HL-60 (cell line): Measurements from ENCODE around the gene PLCL2.

Experiments used
- DNase-seq, 2 experiments: peaks; one replicate each; pipeline ENCODE4 v3.0.0-alpha.2; 2010 to 2020; ENCODE audit warnings: low read depth in 1 of 2, low spot score in 1 of 2
- H3K27ac ChIP-seq: fragments of 250-450 bp; sonication (Bioruptor Pico); replicated peaks from 2 replicates; pipeline ENCODE4 v1.5.1; 2020; ENCODE audit warnings: mild to moderate bottlenecking, moderate library complexity
- H3K27me3 ChIP-seq: fragments of 250-450 bp; sonication (Bioruptor Pico); 2 replicates; pipeline ENCODE4 v1.5.1; 2021; ENCODE audit warnings: mild to moderate bottlenecking, moderate library complexity; ENCODE audit not compliant: insufficient read depth, poor library complexity, severe bottlenecking
- H3K4me3 ChIP-seq: replicated peaks from 2 replicates; pipeline ENCODE4 v1.5.1; 2011; ENCODE audit warnings: mild to moderate bottlenecking, control low read depth, low read length; ENCODE audit not compliant: insufficient read depth
- GABPA ChIP-seq: IDR thresholded peaks from 2 replicates; pipeline ENCODE4 v1.6.1; 2012; ENCODE audit warnings: low read depth
- POLR2AphosphoS5 ChIP-seq: IDR thresholded peaks from 2 replicates; pipeline ENCODE4 v1.6.1; 2012; ENCODE audit warnings: low read depth
- SPI1 ChIP-seq: IDR thresholded peaks from 2 replicates; pipeline ENCODE4 v1.6.1; 2012; ENCODE audit warnings: low read depth, mild to moderate bottlenecking, borderline replicate concordance
- TF ChIP-seq, protein P1 (sequence below): IDR thresholded peaks from 2 replicates; pipeline ENCODE4 v1.6.1; 2012; ENCODE audit warnings: low read depth; ENCODE audit not compliant: insufficient replicate concordance
- TF ChIP-seq, protein P2 (sequence below): IDR thresholded peaks from one replicate; pipeline ENCODE4 v1.5.1; 2011; ENCODE audit warnings: low read length, control low read depth, inconsistent platforms; ENCODE audit not compliant: insufficient read depth

PLCL2 gene

DNA sequence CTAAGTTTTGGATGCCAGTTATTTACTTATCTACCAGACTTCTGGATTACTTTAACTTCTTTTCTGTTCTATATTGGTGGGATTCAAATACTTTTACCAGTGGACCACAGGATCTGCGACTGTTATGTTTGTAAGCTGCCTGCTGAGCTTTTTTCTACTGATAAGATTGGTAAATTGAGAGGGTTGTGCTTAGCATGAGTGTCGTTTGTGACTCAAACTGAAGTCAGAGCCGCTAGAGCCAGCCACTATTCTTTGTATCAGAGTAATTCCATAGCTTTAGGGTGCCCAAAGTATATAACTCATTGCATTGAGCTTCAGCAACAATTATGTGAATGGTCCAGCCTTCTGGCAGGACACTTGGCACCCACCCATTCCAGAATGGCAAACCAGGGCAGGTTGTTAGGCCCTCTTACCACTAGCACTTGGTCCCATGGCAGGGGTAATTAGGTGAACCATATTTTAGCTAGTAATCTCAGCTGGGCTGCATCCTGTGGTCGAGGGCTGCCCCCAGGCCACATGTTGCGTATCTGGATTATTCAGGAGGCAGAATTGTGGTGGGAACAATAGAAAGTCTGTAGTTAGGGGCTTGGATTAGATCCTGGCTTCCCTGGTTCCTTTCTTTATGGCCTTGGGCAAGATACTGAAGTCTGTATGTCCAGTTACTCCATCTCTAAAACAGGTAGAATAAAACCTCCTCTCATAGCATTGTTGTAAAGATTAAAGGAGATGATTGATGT, 6.0 kb downstream of the PLCL2 start:
- no peak overlapping the region for H3K4me3 ChIP-seq
- H3K27me3 ChIP-seq = no peaks in the 10 kb centered on the region
- DNase-seq = no peak
- TF ChIP-seq GABPA = no peak
- no peak for TF ChIP-seq SPI1
- TF ChIP-seq POLR2AphosphoS5 = no peak
- TF ChIP-seq, protein P1, sequence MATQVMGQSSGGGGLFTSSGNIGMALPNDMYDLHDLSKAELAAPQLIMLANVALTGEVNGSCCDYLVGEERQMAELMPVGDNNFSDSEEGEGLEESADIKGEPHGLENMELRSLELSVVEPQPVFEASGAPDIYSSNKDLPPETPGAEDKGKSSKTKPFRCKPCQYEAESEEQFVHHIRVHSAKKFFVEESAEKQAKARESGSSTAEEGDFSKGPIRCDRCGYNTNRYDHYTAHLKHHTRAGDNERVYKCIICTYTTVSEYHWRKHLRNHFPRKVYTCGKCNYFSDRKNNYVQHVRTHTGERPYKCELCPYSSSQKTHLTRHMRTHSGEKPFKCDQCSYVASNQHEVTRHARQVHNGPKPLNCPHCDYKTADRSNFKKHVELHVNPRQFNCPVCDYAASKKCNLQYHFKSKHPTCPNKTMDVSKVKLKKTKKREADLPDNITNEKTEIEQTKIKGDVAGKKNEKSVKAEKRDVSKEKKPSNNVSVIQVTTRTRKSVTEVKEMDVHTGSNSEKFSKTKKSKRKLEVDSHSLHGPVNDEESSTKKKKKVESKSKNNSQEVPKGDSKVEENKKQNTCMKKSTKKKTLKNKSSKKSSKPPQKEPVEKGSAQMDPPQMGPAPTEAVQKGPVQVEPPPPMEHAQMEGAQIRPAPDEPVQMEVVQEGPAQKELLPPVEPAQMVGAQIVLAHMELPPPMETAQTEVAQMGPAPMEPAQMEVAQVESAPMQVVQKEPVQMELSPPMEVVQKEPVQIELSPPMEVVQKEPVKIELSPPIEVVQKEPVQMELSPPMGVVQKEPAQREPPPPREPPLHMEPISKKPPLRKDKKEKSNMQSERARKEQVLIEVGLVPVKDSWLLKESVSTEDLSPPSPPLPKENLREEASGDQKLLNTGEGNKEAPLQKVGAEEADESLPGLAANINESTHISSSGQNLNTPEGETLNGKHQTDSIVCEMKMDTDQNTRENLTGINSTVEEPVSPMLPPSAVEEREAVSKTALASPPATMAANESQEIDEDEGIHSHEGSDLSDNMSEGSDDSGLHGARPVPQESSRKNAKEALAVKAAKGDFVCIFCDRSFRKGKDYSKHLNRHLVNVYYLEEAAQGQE = no peak
- TF ChIP-seq, protein P2, sequence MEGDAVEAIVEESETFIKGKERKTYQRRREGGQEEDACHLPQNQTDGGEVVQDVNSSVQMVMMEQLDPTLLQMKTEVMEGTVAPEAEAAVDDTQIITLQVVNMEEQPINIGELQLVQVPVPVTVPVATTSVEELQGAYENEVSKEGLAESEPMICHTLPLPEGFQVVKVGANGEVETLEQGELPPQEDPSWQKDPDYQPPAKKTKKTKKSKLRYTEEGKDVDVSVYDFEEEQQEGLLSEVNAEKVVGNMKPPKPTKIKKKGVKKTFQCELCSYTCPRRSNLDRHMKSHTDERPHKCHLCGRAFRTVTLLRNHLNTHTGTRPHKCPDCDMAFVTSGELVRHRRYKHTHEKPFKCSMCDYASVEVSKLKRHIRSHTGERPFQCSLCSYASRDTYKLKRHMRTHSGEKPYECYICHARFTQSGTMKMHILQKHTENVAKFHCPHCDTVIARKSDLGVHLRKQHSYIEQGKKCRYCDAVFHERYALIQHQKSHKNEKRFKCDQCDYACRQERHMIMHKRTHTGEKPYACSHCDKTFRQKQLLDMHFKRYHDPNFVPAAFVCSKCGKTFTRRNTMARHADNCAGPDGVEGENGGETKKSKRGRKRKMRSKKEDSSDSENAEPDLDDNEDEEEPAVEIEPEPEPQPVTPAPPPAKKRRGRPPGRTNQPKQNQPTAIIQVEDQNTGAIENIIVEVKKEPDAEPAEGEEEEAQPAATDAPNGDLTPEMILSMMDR = no peak
- H3K27ac ChIP-seq = no peak overlapping the region

DNA sequence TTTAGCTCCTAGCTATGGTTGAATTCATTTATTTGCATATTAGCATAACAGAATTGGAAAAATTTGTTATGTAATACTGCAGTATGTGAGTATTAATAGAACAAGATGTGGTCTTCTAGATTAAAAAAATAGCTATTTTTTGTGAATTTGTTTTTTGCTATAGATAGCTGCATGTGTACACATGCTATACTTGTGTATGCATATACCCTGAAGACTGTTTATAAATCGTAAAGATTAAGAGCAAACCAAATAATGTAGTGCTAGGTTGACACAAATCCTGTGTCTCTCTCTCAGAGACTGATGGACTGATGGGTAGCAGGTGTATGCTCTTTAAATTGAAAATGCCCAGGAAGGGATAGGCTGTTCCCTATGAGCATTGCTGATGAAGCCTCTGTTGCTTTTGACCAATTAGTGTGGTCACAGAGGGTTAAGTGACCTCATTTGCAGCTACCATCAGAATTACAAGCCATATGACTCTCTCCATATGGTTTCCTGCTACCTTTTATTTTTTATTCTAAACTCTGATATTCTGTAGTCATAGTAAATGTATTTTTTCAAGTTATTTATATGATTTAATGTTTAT, 9.0 kb downstream of the PLCL2 start:
- DNase-seq = no peak

DNA sequence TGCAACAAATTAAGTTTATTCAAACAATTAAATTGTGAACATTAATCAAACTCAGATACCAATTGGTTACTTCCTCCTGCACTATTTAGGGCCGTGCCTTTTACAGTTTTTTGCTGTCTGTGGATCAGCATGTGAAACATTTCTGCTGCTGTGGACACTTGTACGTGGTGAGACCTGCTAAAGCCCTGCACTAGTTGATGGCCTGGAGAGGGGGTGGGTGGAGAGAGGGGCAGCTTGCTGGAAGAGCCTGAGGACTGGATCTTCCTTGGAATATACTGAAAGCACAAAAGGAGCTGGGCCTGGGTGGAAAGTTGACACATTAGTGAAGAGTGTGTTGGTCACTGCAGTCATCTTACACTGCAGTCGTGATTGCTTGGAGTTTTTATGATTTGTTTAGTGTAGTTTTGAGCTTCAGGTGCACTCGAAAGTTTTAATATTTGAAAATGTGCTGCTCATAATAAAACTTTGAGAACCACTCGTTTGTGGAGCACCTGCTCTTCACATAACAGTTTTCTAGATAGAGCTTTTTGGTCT, 11.4 kb downstream of the PLCL2 start:
- no peaks in the 10 kb centered on the region for H3K27me3 ChIP-seq
- no peak overlapping the region for H3K27ac ChIP-seq
- no peak overlapping the region for H3K4me3 ChIP-seq
- TF ChIP-seq, protein P1 = no peak
- no peak for TF ChIP-seq GABPA
- DNase-seq = no peak

More for the DNA sequence above, 9.0 kb downstream of the PLCL2 start:
- H3K27me3 ChIP-seq = no peaks in the 10 kb centered on the region
- no peak overlapping the region for H3K4me3 ChIP-seq
- no peak overlapping the region for H3K27ac ChIP-seq
- no peak for TF ChIP-seq POLR2AphosphoS5
- no peak for TF ChIP-seq GABPA
- TF ChIP-seq SPI1 = no peak

DNA sequence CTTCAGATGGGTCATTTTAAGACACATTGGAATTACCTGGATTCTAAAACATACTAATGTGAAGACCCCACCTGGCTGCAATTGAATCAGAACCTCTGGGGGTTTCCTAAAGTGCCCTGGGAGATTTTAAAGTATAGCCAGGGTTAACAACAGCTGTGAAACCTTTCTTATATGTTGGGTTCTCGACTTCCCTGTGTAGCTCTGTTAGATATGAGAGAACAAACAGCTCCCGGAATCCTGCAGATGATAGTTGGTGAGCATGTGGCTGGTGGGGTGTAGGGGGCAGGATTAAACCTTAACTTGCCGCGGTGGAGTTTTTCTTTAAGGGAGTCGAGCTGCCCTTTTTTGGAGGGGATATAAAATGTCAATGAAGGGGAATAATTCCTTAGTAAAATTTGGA, 12.1 kb downstream of the PLCL2 start:
- Histone ChIP-seq H3K27ac (no peak overlapping the region), H3K27me3 (no peaks in the 10 kb centered on the region)
- TF ChIP-seq, protein P2 = no peak
- TF ChIP-seq GABPA (no peak), POLR2AphosphoS5 (no peak)
- TF ChIP-seq, protein P1 = no peak

More for the DNA sequence above, 12.1 kb downstream of the PLCL2 start:
- H3K4me3 ChIP-seq = no peak overlapping the region
- no peak for DNase-seq
